K562 (cell line): Measurements from ENCODE around the gene HOXC11. TPM values are rescaled to one million over a fixed set of nuclear protein-coding genes. Genes with fewer than 3 reads are reported as not detected.

ENCODE experiments used
- ATAC-seq: fragments of 200-7000 bp; cut with Tn5 transposase; 3 replicates; pipeline ENCODE4 v1.9.1; 2020; ENCODE audit warnings: moderate library complexity
- BruUV-seq: library from RNA; stranded (reverse); fragments of 400-500 nt; replicated peaks from 2 replicates; lab custom pipeline; 2021; lab: Mats Ljungman, UMichigan
- CTCF ChIA-PET: fragments of 300-600 bp; formaldehyde crosslinking; extraction: SDS; loops from one replicate; lab custom pipeline; 2021; ENCODE audit warnings: low intra/inter-chr PET ratio; lab: Yijun Ruan, JAX
- POLR2A ChIA-PET: fragments of 300-600, 350-650 bp; sonication (Branson Sonifier 250); formaldehyde crosslinking; extraction: SDS; loops from one replicate; lab custom pipeline; 2021; ENCODE audit warnings: antibody characterized with exemption, inconsistent platforms; lab: Yijun Ruan, JAX
- DNase-seq, 4 experiments: peaks; one replicate each; pipeline versions ENCODE4 v3.0.0 to v3.0.0-alpha.2; 2011 to 2018; ENCODE audit warnings: low spot score in 3 of 4, mixed read lengths in 3 of 4; ENCODE audit errors: extremely low read depth in 1 of 4
- FAIRE-seq: peaks from 2 replicates; lab custom pipeline; 2011; peaks lifted over from hg19 to GRCh38; lab: Jason Lieb, UNC
- H2AFZ ChIP-seq: 2 replicates; pipeline ENCODE4 v1.6.0; 2011; ENCODE audit warnings: low read depth, low read length, control low read depth, inconsistent platforms
- H3K27ac ChIP-seq: fragments of 200-600 bp; 3 replicates; pipeline ENCODE4 v1.8.0; 2011; ENCODE audit warnings: low read depth, mild to moderate bottlenecking, control low read depth, inconsistent platforms, low read length, moderate library complexity, mixed read lengths; ENCODE audit errors: extremely low read depth
- H3K27me3 ChIP-seq, 2 experiments: fragments of 300-600 bp in 1 of 2; 2 replicates in 1 of 2; 3 replicates in 1 of 2; pipeline versions ENCODE4 v1.6.0 to v1.8.0; 2011; ENCODE audit warnings: inconsistent platforms in 2 of 2, low read length in 2 of 2, mild to moderate bottlenecking in 1 of 2, mixed read lengths in 1 of 2, moderate library complexity in 1 of 2; ENCODE audit not compliant: control insufficient read depth in 2 of 2, insufficient read depth in 2 of 2
- H3K36me3 ChIP-seq: fragments of 300-600 bp; 3 replicates; pipeline ENCODE4 v1.8.0; 2011; ENCODE audit warnings: mild to moderate bottlenecking, low read length, inconsistent platforms; ENCODE audit not compliant: control insufficient read depth, insufficient read depth
- H3K4me1 ChIP-seq, 2 experiments: fragments of 200-600 bp in 1 of 2; replicated peaks in 1 of 2; 2 replicates in 1 of 2; 3 replicates in 1 of 2; pipeline versions ENCODE4 v1.5.1 to v1.8.0; 2011; ENCODE audit warnings: inconsistent platforms in 2 of 2, low read length in 2 of 2, mild to moderate bottlenecking in 1 of 2, mixed read lengths in 1 of 2, moderate library complexity in 1 of 2; ENCODE audit not compliant: control insufficient read depth in 2 of 2, insufficient read depth in 2 of 2
- H3K4me2 ChIP-seq: 2 replicates; pipeline ENCODE4 v1.6.1; 2011; ENCODE audit warnings: low read length, control low read depth, inconsistent platforms, mixed read lengths; ENCODE audit not compliant: insufficient read depth
- H3K4me3 ChIP-seq: fragments of 200-600 bp; sonication (generic), shearing (Covaris generic); 2 replicates; pipeline ENCODE4 v1.5.1; 2016; ENCODE audit warnings: control low read depth, inconsistent platforms
- H3K79me2 ChIP-seq: fragments of 200-600 bp; 3 replicates; pipeline ENCODE4 v1.8.0; 2011; ENCODE audit warnings: low read length, inconsistent platforms; ENCODE audit not compliant: control insufficient read depth, insufficient read depth
- H3K9ac ChIP-seq, 2 experiments: 2 replicates each; pipeline versions ENCODE4 v1.6.0 to v1.6.1; 2011; ENCODE audit warnings: low read depth in 2 of 2, low read length in 2 of 2, control low read depth in 1 of 2, inconsistent platforms in 1 of 2, mild to moderate bottlenecking in 1 of 2, mixed read lengths in 1 of 2; ENCODE audit not compliant: insufficient read depth in 1 of 2
- H3K9me1 ChIP-seq: one replicate; pipeline ENCODE4 v1.6.0; 2011; ENCODE audit warnings: inconsistent platforms, mild to moderate bottlenecking, low read length, moderate library complexity; ENCODE audit not compliant: control insufficient read depth, insufficient read depth
- H3K9me3 ChIP-seq: replicated peaks from 2 replicates; pipeline ENCODE4 v1.5.1; 2011; ENCODE audit warnings: low read depth, low read length, inconsistent platforms; ENCODE audit not compliant: control insufficient read depth, insufficient read depth
- H4K20me1 ChIP-seq: replicated peaks from 2 replicates; pipeline ENCODE4 v1.6.1; 2011; ENCODE audit warnings: low read length, inconsistent platforms, mixed read lengths; ENCODE audit not compliant: control insufficient read depth, insufficient read depth
- BACH1 ChIP-seq: fragments of 200-800 bp; sonication (Bioruptor generic); IDR thresholded peaks from 2 replicates; pipeline ENCODE4 v1.6.1; 2016; ENCODE audit warnings: missing genetic modification characterization, missing compliant biosample characterization
- MLLT1 ChIP-seq, 2 experiments: fragments of 450-650 bp; IDR thresholded peaks; 2 replicates each; pipeline ENCODE4 v1.6.1; 2016
- WGBS: fragments of 100-300 bp; shearing (Covaris generic); methylation state at CpG from one replicate; pipeline ENCODE4 v1.1.6; 2016; ENCODE audit warnings: low coverage, mixed read lengths; ENCODE audit not compliant: insufficient coverage; ENCODE audit errors: missing lambda C conversion rate; 5-methylcytosine and 5-hydroxymethylcytosine counted together
- in situ Hi-C: fragments of 300-500 bp; cut with MboI; formaldehyde crosslinking; loops from 4 replicates; pipeline ENCODE4 v1.15.0; 2018; ENCODE audit warnings: inconsistent platforms, mixed read lengths
- intact Hi-C: fragments of 100-400 bp; cut with micrococcal nuclease; formaldehyde crosslinking; loops from 2 replicates; pipeline ENCODE4 v1.14.2; 2022
- polyA plus RNA-seq, 8 experiments: library from polyadenylated mRNA; depleted of rRNA in 4 of 8; stranded (reverse) in 5 of 8; unstranded in 3 of 8; fragments of >200 nt; fragmentation: Nextera tagmentation in 2 of 8; fragmentation: Illumina TruSeq in 1 of 8; extraction: Ambion mirVana in 2 of 8; extraction: Trizol in 1 of 8; gene quantifications; 2 replicates each; pipeline versions ENCODE4 v1.2.1 to v1.2.3, GENCODE V29; 2011 to 2014; ENCODE audit warnings: inconsistent platforms in 1 of 8, missing spikeins in 1 of 8
- total RNA-seq, 7 experiments: library from RNA; depleted of rRNA in 6 of 7; stranded (reverse); fragments of >200 nt in 6 of 7; fragmentation: Illumina TruSeq in 2 of 7; extraction: Trizol in 2 of 7; gene quantifications; 2 replicates each; pipeline versions ENCODE4 v1.2.1 to v1.2.3, GENCODE V29; 2011 to 2021; ENCODE audit warnings: low replicate concordance in 1 of 7

HOXC11 gene
- total and polyA plus RNA-seq, 9 of the 15 experiments (the other 6 are each of a cell fraction or from before 2014, with no cell fraction given), result not detected

GRCh38 chr12:53985692-53985993 is 12.7 kb downstream of the HOXC11 start:
- Histone ChIP-seq H2AFZ (peak overlapping the region; percentile 78; the same call in 1 of the 2 replicates), H3K36me3 (no peaks in the 10 kb centered on the region), H3K9ac (peak overlapping the region in 1 of 2 experiments; percentile 8; a peak in 1 of 4 replicates), H4K20me1 (no peaks in the 10 kb centered on the region), H3K4me3 (no peak overlapping the region), H3K9me1 (no peaks in the 10 kb centered on the region), H3K4me2 (no peak overlapping the region), H3K27me3 (peaks cover 17 to 22% of the 10 kb centered on the region in 2 experiments), H3K4me1 (peaks cover 33 to 45% of the 10 kb centered on the region in 2 experiments), H3K79me2 (no peaks in the 10 kb centered on the region), H3K9me3 (no peaks in the 10 kb centered on the region), H3K27ac (no peak overlapping the region)
- ATAC-seq, result no peak
- FAIRE-seq, result no peak
- DNase-seq, result no peak
- TF ChIP-seq MLLT1 (IDR thresholded peaks at IDR 0.05), result peak in 1 of 2 experiments; percentile 48; a peak in 1 of 4 replicates
- TF ChIP-seq BACH1 (tag), result no peak
- 93% methylated on average over 15 of the region's 21 CpGs for WGBS
- BruUV-seq, result no TSS peak
- ChIA-PET CTCF (interaction anchor here (1.4 to 3.9 kb wide), 6 partner anchors 18 to 394 kb away, joined by 7 to 26 read pairs (median 10); no protein-coding TSS in a partner anchor), POLR2A (interaction anchor here (0.5 to 0.9 kb wide), 2 partner anchors 266 to 343 kb away, joined by 3 read pairs; no protein-coding TSS in a partner anchor)
- in situ Hi-C loops, result loop anchor here (5.0 to 10.0 kb wide), 2 partner anchors 217 to 379 kb away; partner anchors contain the start of gene GPR84
- intact Hi-C loops, result loop anchor here (2.0 to 10.0 kb wide), 2 partner anchors 19 to 379 kb away; partner anchors contain the start of gene GPR84
